HepG2 (cell line): ENCODE measurements around the gene FAM53B. TPM values are rescaled to one million over a fixed set of nuclear protein-coding genes. Genes with fewer than 3 reads are reported as not detected.

Experiments used
- ADNP ChIP-seq: sonication (generic); formaldehyde crosslinking; IDR thresholded peaks from 2 replicates; pipeline ENCODE4 v1.4.0; 2020; ENCODE audit warnings: missing genetic modification reagents
- AHR ChIP-seq: IDR thresholded peaks from 2 replicates; pipeline ENCODE4 v1.6.1; 2018; ENCODE audit warnings: missing genetic modification reagents, missing compliant biosample characterization
- HIVEP1 ChIP-seq: sonication (generic); formaldehyde crosslinking; IDR thresholded peaks from 2 replicates; pipeline ENCODE4 v1.4.0; 2020; ENCODE audit warnings: mild to moderate bottlenecking, missing genetic modification reagents
- IRF1 ChIP-seq: sonication (generic); formaldehyde crosslinking; IDR thresholded peaks from 2 replicates; pipeline ENCODE4 v1.4.0; 2020; ENCODE audit warnings: low read depth, mild to moderate bottlenecking, missing genetic modification reagents
- MTF2 ChIP-seq: sonication (generic); formaldehyde crosslinking; IDR thresholded peaks from 2 replicates; pipeline ENCODE4 v1.5.0; 2020; ENCODE audit warnings: missing genetic modification reagents, borderline replicate concordance
- MZF1 ChIP-seq: sonication (generic); formaldehyde crosslinking; IDR thresholded peaks from 2 replicates; pipeline ENCODE4 v1.8.1; 2023; ENCODE audit warnings: mild to moderate bottlenecking, missing genetic modification reagents, borderline replicate concordance
- RFXANK ChIP-seq: IDR thresholded peaks from 2 replicates; pipeline ENCODE4 v1.6.1; 2016
- SNAPC4 ChIP-seq: sonication (generic); formaldehyde crosslinking; IDR thresholded peaks from 2 replicates; pipeline ENCODE4 v1.4.0; 2020; ENCODE audit warnings: mild to moderate bottlenecking, missing genetic modification reagents
- TIGD3 ChIP-seq: sonication (generic); formaldehyde crosslinking; IDR thresholded peaks from 2 replicates; pipeline ENCODE4 v1.5.1; 2020; ENCODE audit warnings: mild to moderate bottlenecking, missing genetic modification reagents, borderline replicate concordance
- ZFP36 ChIP-seq: fragments of 150-350 bp; IDR thresholded peaks from 2 replicates; pipeline ENCODE4 v1.6.1; 2018; ENCODE audit warnings: borderline replicate concordance, low read length, low read depth; ENCODE audit not compliant: partially characterized antibody
- ZHX2 ChIP-seq, 2 experiments: sonication (generic) in 1 of 2; formaldehyde crosslinking in 1 of 2; IDR thresholded peaks; 2 replicates each; pipeline versions ENCODE4 v1.6.1 to v1.9.0; 2014 to 2022; ENCODE audit warnings: antibody characterized with exemption in 1 of 2, borderline replicate concordance in 1 of 2, inconsistent platforms in 1 of 2, low read depth in 1 of 2, missing genetic modification reagents in 1 of 2
- ZNF343 ChIP-seq: sonication (generic); formaldehyde crosslinking; IDR thresholded peaks from 2 replicates; pipeline ENCODE4 v1.4.0; 2020; ENCODE audit warnings: mild to moderate bottlenecking, missing genetic modification reagents
- polyA plus RNA-seq, 8 experiments: library from polyadenylated mRNA; depleted of rRNA in 3 of 8; stranded (reverse) in 7 of 8; unstranded in 1 of 8; fragments of >200 nt; fragmentation: Illumina TruSeq in 4 of 8; extraction: Trizol in 4 of 8; gene quantifications; 2 replicates each; pipeline versions ENCODE4 v1.2.1 to v1.2.3, GENCODE V29; 2011 to 2016; ENCODE audit warnings: low read depth in 4 of 8, missing spikeins in 1 of 8, mixed read lengths in 1 of 8; ENCODE audit not compliant: insufficient read depth in 1 of 8
- total RNA-seq, 5 experiments: library from RNA; depleted of rRNA; stranded (reverse); fragments of >200 nt; fragmentation: Illumina TruSeq; extraction: Trizol; gene quantifications; 2 replicates each; pipeline ENCODE4 v1.2.3, GENCODE V29; 2016; ENCODE audit warnings: low read depth in 1 of 5

The FAM53B gene
- total and polyA plus RNA-seq, 2 of the 13 experiments (the other 11 are each of a cell fraction or from before 2014, with no cell fraction given): 6.4 to 19.3 TPM

- TF ChIP-seq ZHX2 (IDR thresholded peaks at IDR 0.05; ENCODE audit: low read depth) (no peak), ZHX2 (CRISPR knock-in tag; IDR thresholded peaks at IDR 0.05; ENCODE audit: borderline replicate concordance) (no peak), AHR (CRISPR knock-in tag) (no peak), ZNF343 (no peak), ADNP (CRISPR knock-in tag) (no peak), MTF2 (CRISPR knock-in tag) (no peak), MZF1 (no peak), HIVEP1 (CRISPR knock-in tag) (no peak), SNAPC4 (no peak), RFXANK (CRISPR knock-in tag) (no peak), ZFP36 (no peak), IRF1 (CRISPR knock-in tag) (no peak), TIGD3 (CRISPR knock-in tag) (no peak)
These were observed 138.0 kb downstream of the FAM53B start (continued) for GRCh38 chr10:124605856-124606812.
